Adipocyte (in vitro differentiated cells): ENCODE measurements around the gene SLC36A3.
A peak's percentile ranks its signal among the peaks of the same experiment; 100 is the strongest.

Experiments used
- DNase-seq: peaks from one replicate; pipeline ENCODE4 v3.0.0-alpha.2; 2015; ENCODE audit warnings: low read depth
- H3K27me3 ChIP-seq: replicated peaks from 2 replicates; pipeline ENCODE4 v1.7.0; 2013; ENCODE audit warnings: mild to moderate bottlenecking, low read length, moderate library complexity; ENCODE audit not compliant: control insufficient read depth, insufficient read depth
- H3K36me3 ChIP-seq: 2 replicates; pipeline ENCODE4 v1.7.0; 2013; ENCODE audit warnings: low read length, mild to moderate bottlenecking, moderate library complexity; ENCODE audit not compliant: control insufficient read depth, insufficient read depth, severe bottlenecking
- H3K4me1 ChIP-seq: 2 replicates; pipeline ENCODE4 v1.7.0; 2013; ENCODE audit warnings: mild to moderate bottlenecking, low read length, moderate library complexity; ENCODE audit not compliant: control insufficient read depth, insufficient read depth
- H3K4me3 ChIP-seq: 2 replicates; pipeline ENCODE4 v1.7.0; 2013; ENCODE audit warnings: mild to moderate bottlenecking, low read length, moderate library complexity
- H3K9ac ChIP-seq: 2 replicates; pipeline ENCODE4 v1.7.0; 2013; ENCODE audit warnings: mild to moderate bottlenecking, low read length, moderate library complexity
- H3K9me3 ChIP-seq: 2 replicates; pipeline ENCODE4 v1.7.0; 2013; ENCODE audit warnings: mild to moderate bottlenecking, low read length, moderate library complexity; ENCODE audit not compliant: control insufficient read depth

SLC36A3 gene

DNA sequence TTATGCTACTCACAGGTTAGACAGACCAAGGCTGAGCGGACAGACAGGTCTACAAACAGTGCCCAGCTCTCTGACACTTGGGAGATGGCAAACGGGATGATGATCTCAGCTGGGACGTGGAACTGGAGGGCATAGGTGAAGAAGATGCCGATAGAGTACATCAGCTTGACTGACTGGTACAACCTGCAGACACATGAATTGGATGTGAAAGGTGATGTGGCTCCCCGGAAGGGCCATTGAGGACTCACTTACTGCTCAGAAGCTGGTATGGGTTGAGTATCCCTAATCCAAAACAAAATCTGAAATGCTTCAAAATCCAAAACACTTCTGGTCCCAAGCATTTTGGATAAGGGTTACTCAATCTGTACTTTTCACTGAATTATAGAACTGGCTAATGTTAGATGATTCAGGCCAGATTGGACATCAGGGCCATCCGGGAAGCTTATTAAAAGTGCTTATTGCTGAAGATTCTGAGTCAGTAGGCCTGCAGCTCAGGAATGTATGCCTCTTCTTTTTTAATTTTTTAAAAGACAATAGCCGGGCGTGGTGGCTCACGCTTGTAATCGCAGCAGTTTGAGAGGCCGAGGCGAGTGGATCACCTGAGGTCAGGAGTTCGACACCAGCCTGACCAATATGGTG is 22.4 kb downstream of the SLC36A3 start:
- H3K4me3 ChIP-seq, result no peak overlapping the region
- H3K36me3 ChIP-seq, result no peaks in the 10 kb centered on the region
- peaks cover 12% of the 10 kb centered on the region for H3K27me3 ChIP-seq
- H3K9me3 ChIP-seq, result no peaks in the 10 kb centered on the region
- H3K4me1 ChIP-seq, result peaks cover 9% of the 10 kb centered on the region
- no peak overlapping the region for H3K9ac ChIP-seq
- DNase-seq, result no peak

DNA sequence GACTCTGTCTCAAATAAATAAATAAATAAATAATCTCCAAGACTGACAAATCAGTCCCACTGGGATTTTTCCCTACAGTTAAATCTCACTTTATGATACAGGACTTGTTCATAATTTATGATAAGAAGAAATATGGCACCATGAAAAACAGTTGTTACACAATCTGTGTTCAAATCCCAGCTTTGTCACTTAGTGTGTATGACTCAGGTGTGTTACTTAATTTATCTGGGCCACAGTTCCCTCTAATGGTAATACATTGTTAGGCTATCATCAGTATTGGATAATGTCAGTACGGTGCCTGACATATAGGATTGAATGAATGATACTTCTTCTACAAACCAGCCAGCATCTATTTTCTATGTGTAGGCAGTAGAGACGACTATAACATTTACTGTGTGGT is 23.1 kb downstream of the SLC36A3 start:
- Histone ChIP-seq H3K27me3 (peaks cover 12% of the 10 kb centered on the region), H3K4me1 (peaks cover 12% of the 10 kb centered on the region)

GRCh38 chr5:151278845-151279244 is 24.7 kb downstream of the SLC36A3 start:
- DNase-seq, result no peak
- H3K4me1 ChIP-seq, result peaks cover 22% of the 10 kb centered on the region
- H3K9me3 ChIP-seq, result no peaks in the 10 kb centered on the region
- no peak overlapping the region for H3K9ac ChIP-seq
- peaks cover 2% of the 10 kb centered on the region for H3K27me3 ChIP-seq
- H3K4me3 ChIP-seq, result no peak overlapping the region
- no peaks in the 10 kb centered on the region for H3K36me3 ChIP-seq

More for the DNA sequence above, 23.1 kb downstream of the SLC36A3 start:
- Histone ChIP-seq H3K36me3 (no peaks in the 10 kb centered on the region), H3K9me3 (no peaks in the 10 kb centered on the region), H3K9ac (no peak overlapping the region), H3K4me3 (no peak overlapping the region)
- no peak for DNase-seq

DNA sequence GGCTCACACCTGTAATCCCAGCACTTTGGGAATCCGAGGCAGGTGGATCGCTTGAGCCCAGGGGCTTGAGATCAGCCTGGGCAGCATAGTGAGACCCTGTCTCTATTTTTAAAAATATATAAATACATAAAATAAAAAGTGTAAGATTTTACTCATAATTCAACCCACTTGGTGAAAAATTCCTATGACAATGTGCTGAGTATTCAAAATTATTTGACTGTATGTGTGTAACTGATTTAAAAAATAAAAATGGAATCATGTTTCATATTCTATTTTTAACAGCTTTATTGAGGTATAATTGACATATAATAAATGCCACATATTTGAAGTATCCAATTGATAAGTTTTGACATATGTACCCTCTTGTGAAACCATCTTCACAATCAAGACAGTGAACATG is 27.8 kb downstream of the SLC36A3 start:
- Histone ChIP-seq H3K4me1 (peaks cover 18% of the 10 kb centered on the region), H3K9ac (no peak overlapping the region), H3K27me3 (no peaks in the 10 kb centered on the region), H3K4me3 (no peak overlapping the region), H3K36me3 (no peaks in the 10 kb centered on the region), H3K9me3 (no peaks in the 10 kb centered on the region)
- DNase-seq, result no peak

GRCh38 chr5:151274666-151275065 is 28.9 kb downstream of the SLC36A3 start:
- H3K4me3 ChIP-seq, result no peak overlapping the region
- DNase-seq, result no peak
- no peaks in the 10 kb centered on the region for H3K9me3 ChIP-seq
- H3K9ac ChIP-seq, result no peak overlapping the region
- H3K4me1 ChIP-seq, result peaks cover 17% of the 10 kb centered on the region
- no peaks in the 10 kb centered on the region for H3K36me3 ChIP-seq
- H3K27me3 ChIP-seq, result no peaks in the 10 kb centered on the region

- no peaks in the 10 kb centered on the region for H3K9me3 ChIP-seq
- H3K36me3 ChIP-seq, result peaks cover 16% of the 10 kb centered on the region
- H3K4me1 ChIP-seq, result peaks cover 17% of the 10 kb centered on the region
- H3K27me3 ChIP-seq, result no peaks in the 10 kb centered on the region
- DNase-seq, result no peak
- H3K9ac ChIP-seq, result no peak overlapping the region
- no peak overlapping the region for H3K4me3 ChIP-seq
Measured at GRCh38 chr5:151271336-151271735, 32.2 kb downstream of the SLC36A3 start.

GRCh38 chr5:151270599-151270998 is 33.0 kb downstream of the SLC36A3 start:
- DNase-seq, result peak; percentile 33
- peaks cover 13% of the 10 kb centered on the region for H3K4me1 ChIP-seq
- H3K9ac ChIP-seq, result no peak overlapping the region
- no peaks in the 10 kb centered on the region for H3K27me3 ChIP-seq
- H3K36me3 ChIP-seq, result peaks cover 16% of the 10 kb centered on the region
- no peaks in the 10 kb centered on the region for H3K9me3 ChIP-seq
- no peak overlapping the region for H3K4me3 ChIP-seq

DNA sequence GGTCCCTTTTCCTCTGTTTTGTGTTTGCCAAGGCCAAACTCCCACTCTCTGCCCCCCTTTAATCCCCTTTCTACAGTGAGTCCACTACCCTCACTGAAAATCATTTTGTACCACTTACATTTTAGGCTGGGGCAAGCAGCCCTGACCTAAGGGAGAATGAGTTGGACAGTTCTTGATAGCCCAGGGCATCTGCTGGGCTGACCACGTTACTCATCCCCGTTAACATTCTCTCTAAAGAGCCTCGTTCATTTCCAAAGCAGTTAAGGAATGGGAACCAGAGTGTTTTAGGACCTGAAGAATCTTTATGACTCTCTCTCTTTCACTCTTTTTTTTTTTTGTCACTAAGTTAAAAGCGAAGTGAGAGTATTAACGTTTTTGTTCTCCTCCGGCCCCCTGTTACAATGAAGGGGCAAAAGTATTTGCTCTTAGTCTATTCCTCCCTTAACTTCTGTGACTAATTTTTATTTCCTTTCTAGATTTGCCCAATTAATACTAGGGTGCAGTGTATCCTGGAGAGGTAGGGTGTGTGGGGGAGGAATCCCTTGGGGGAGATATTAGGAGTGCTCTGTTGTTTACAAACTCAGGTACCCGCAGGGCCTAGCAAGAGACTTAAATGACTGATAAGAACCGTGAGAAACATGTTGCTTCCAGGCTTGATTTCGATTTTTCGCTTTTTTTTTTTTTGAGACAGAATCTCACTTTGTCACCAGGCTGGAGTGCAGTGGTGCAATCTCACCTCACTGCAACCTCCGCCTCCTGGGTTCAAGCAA is 35.9 kb downstream of the SLC36A3 start:
- no peak for DNase-seq
- H3K36me3 ChIP-seq, result peaks cover 16% of the 10 kb centered on the region
- H3K9ac ChIP-seq, result no peak overlapping the region
- H3K9me3 ChIP-seq, result no peaks in the 10 kb centered on the region
- H3K4me3 ChIP-seq, result no peak overlapping the region
- H3K27me3 ChIP-seq, result no peaks in the 10 kb centered on the region
- peaks cover 18% of the 10 kb centered on the region for H3K4me1 ChIP-seq

DNA sequence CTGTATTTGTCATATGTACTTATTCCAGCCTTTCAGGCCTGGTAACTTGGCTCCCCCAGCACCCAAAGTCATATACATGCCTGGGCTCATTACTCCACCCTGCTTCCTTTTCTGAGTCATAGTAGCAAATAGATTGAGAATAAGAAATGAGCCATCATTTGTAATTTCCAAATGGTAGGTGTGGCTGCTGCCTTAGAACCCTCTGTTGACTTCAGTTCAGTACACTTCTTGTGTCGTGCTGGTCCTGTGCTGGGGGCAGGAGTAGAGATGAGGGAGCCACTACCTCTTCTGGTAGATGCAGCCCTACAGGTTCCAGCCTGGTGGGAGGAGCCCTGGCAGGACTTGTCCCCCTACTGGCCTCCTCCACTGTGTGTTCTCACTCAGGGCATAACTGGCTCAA is 39.5 kb downstream of the SLC36A3 start:
- Histone ChIP-seq H3K36me3 (peaks cover 14% of the 10 kb centered on the region), H3K27me3 (no peaks in the 10 kb centered on the region), H3K9me3 (no peaks in the 10 kb centered on the region), H3K4me1 (peaks cover 14% of the 10 kb centered on the region), H3K4me3 (no peak overlapping the region), H3K9ac (no peak overlapping the region)
- DNase-seq, result peak; percentile 41

- Histone ChIP-seq H3K36me3 (peaks cover 10% of the 10 kb centered on the region), H3K4me3 (no peak overlapping the region), H3K9ac (no peak overlapping the region), H3K9me3 (no peaks in the 10 kb centered on the region), H3K27me3 (no peaks in the 10 kb centered on the region), H3K4me1 (peaks cover 25% of the 10 kb centered on the region)
- no peak for DNase-seq
Measured at GRCh38 chr5:151262532-151262931, 41.0 kb downstream of the SLC36A3 start.

- Histone ChIP-seq H3K36me3 (no peaks in the 10 kb centered on the region), H3K27me3 (no peaks in the 10 kb centered on the region), H3K9me3 (no peaks in the 10 kb centered on the region), H3K9ac (no peak overlapping the region), H3K4me1 (peaks cover 29% of the 10 kb centered on the region), H3K4me3 (no peak overlapping the region)
- DNase-seq, result no peak
Measured at GRCh38 chr5:151259931-151260330, 43.6 kb downstream of the SLC36A3 start.
